Stimulated activated CD4-positive, alpha-beta T cell treated with anti-CD3 and anti-CD28 coated beads, TNF-alpha, amount 100 ng/mL, for 24 hours (primary cell): Measurements from ENCODE around the gene CCP110.
A peak's percentile ranks its signal among the peaks of the same experiment; 100 is the strongest.

Source experiments
- DNase-seq, 3 experiments: peaks; one replicate each; pipeline ENCODE4 v3.0.0-alpha.2; 2020; ENCODE audit warnings: low read depth in 3 of 3

CCP110 gene

DNA sequence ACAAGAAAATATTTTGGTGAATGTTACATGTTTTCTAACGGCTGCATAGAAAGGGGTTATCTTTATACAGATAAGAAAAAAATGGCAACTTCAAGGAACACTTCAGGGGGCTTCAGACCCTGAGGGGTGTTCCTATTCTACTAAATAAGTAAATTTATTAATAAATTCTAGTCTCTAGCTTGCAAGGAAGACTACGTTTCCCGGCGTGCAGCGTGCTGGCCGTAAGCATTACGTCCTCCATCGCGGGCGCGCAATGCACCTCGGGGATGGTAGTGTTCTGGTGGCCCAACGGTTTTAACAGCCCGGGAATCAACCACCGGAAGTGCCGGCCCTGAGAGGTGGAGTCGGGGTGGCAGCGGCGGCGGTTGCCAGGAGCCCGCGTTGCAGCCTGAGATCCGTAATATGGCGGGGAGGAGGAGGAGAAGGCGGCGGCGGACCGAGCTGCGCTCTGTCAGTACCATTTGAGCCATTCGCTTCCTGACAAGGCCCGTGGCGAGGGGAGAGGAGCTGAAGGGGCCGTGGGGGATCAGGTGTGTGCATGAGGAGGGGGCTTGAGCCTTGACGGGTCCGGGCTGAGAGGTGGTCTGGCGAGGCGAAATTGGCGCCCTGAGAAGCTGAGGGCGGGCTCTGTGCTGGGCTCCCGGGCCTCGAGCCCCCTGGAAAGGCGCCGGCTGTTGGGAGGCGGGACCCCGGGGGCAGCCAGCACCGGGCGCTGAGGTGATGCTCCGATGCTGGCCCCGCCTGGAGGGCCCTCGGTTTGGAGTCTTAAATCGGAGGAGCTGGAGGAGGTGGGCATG is at the start of gene CCP110:
Gene CCP110, plus strand, starts transcription at position 384 of the 797 bp plus-strand sequence. CDS start 3,940 bp downstream, outside the sequence.
- peak; percentile 91 to 95 (median 93) for DNase-seq

DNA sequence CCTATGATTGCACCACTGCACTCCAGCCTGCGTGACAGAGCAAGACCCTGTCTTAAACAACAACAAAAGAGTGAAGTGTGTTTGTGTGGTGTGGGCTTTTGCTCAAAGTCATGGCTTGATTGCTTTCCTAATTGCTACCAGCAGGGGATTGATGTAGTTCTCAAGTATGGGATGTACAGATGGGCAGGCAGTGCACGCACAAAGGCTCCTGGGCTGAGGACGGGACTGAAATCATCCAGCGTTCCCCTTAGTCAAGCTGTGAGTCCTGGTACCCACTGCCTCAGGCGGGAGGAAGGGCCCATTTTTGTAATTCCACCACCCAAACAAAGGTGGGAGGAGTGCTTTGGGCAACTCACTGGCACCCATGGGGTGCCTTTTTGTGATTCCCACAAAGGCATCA is 49.1 kb upstream of the CCP110 start:
- no peak for DNase-seq

- no peak for DNase-seq
These were observed 45.2 kb upstream of the CCP110 start for GRCh38 chr16:19478505-19478904.

- no peak for DNase-seq
These were observed 44.4 kb upstream of the CCP110 start for GRCh38 chr16:19479302-19479721.

DNA sequence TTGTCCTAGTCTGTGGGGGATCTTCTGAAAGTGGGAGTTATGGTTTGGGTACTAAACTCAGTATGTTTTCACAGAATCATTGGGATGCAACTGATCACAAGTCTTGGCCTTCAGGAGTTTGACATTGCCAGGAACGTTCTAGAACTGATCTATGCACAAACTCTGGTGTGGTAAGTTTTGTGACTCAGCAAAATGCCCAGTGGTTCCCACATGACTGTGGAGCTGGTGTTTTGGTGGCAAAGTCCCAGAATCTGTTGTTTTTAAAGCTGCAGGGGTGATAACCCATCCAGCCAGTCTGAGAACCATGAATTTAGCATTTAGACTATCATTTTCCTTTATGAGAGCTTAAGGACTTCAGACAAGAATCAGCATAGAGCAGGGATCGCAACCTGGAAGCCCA is 42.4 kb upstream of the CCP110 start:
- no peak for DNase-seq

- DNase-seq: no peak
These were observed 42.0 kb upstream of the CCP110 start for GRCh38 chr16:19481769-19482168.

- no peak for DNase-seq
These were observed 41.5 kb upstream of the CCP110 start for GRCh38 chr16:19482291-19482690.

GRCh38 chr16:19484096-19484495 is 39.6 kb upstream of the CCP110 start:
- DNase-seq: no peak

DNA sequence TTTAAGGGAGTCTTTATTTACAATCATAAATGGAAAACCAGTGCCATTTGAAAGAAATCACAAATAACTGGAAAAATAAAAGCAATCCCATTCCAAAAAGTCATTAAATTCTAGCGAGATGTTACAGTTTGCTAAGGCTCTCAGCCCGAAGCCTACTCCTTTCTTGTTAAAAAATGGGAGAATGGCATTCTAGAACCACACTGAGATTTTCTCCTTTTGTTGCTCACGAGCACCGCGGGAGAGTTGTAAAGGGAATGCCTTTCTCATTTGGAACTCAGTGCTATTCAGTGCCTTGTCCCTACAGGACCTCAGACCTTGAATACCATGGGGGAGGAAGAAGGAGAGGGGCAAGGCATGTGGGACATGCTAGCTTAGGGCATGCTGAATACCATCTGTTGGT is 38.1 kb upstream of the CCP110 start:
- DNase-seq: no peak

- DNase-seq: no peak
These were observed 37.7 kb upstream of the CCP110 start for GRCh38 chr16:19486051-19486450.

DNA sequence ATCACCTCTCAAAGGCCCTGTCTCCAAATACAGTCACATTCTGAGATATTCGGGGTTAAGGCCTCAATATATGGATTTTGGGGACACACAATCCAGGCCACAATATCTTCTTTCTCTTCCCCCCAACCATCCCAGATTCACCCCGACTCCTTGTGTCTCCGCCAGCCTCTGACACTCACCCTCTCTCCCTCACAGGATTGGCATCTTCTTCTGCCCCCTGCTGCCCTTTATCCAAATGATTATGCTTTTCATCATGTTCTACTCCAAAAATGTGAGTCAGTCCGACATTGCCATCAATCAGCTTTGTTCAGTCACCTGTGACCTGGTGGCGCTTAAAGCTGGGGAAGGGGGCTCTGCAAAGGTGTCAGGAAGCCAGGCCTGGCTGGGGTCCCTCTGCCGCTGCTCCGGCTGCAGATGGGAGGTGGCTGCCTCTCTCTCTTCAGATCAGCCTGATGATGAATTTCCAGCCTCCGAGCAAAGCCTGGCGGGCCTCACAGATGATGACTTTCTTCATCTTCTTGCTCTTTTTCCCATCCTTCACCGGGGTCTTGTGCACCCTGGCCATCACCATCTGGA is 36.9 kb upstream of the CCP110 start:
- DNase-seq: no peak

DNA sequence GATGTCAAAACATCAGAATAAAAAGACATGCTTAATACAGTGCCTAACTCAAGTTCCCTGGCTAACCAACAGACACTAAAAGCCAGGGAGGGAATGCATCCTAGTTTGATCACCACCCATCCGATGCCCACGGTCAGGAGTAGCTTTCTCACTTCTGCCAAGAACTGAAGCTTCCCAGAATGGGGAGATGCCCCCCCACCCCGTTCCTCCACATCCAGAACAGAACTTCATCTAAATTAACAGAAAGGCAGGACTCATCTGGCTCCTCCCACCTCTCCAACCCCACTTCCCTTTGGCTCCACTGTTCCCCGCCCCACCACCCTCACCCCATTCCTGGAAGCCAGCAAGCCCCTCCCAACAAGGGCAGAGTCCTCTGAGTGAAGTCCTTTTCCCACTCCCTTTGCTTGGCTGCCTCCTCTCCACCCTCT is 35.5 kb upstream of the CCP110 start:
- no peak for DNase-seq

- DNase-seq: no peak
These were observed 33.1 kb upstream of the CCP110 start for GRCh38 chr16:19490619-19491018.

DNA sequence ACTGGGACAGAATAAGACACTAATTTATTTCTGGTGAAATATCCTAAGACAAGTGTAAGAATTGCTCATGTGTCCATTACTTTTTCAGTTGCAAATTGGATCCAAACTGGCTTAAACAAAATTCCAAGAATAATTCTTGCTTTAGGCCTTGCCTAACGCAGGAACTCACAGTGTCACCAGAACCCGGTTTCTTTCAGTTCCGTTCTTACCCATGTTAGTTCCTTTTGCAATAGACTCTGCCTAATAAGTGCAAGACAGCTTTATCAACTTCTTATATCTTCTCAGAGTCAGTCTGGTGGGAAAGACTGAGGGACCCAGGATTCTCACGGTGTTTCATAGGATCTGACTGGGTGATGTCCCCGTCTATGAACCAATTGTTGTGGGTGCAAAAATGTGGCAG is 26.6 kb upstream of the CCP110 start:
- no peak for DNase-seq

DNA sequence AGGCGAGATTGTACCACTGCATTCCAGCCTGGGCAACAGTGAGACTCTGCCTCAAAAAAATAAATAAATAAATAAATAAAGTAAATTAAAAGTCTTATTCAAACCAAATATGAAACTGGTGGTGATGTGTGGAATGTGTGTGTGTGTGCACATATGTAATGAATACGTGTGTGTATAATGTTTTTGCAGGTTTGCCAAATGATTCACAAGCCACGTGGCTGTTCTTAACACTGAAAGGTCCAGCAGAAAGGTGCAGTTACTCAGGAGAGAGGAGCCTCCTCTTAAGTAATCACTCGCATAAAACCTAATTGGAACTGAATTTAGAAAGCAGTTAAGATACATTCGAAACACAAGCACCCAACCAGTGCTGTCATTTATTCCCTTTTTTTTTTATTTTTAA is 24.7 kb upstream of the CCP110 start:
- DNase-seq: no peak

DNA sequence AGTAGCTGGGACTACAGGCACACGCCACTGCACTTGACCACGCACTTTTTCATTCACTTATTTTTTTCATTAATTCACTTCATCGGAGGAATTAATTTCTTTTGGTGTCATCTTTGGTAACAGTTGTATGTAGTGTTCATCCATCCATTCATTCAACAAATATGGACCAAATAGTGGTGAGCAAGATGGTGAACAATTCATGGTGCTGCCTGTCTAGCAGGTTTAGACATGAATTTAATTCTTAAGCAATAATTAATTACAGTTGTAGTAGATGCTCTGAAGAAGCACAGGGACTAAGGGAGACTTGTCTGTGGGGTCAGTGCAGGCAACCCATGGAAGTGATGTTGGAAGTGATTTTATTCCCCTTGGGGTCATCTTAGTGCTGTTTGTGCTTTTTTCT is 24.3 kb upstream of the CCP110 start:
- no peak for DNase-seq

- DNase-seq: peak; percentile 42 to 58 (median 43)
These were observed 21.2 kb upstream of the CCP110 start for GRCh38 chr16:19502395-19503131.

- no peak for DNase-seq
These were observed 20.2 kb upstream of the CCP110 start for GRCh38 chr16:19503461-19504075.

- DNase-seq: no peak
These were observed 18.0 kb upstream of the CCP110 start for GRCh38 chr16:19505600-19506303.

DNA sequence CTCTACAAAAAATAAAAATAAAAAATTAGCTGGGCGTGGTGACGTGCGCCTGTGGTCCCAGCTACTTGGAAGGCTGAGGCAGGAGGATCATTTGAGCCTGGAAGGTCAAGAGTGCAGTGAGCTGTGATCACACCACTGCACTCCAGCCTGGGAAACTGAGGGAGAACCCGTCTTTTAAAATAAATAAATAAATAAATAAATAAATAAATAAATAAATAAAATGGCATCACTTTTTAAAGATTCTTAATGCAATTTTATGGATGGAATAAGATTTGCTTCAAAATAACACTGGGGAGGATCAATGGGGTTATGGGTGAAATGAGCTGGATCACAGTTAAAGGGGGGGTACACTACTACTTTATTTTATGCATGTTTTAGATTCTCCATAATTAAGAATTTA is 16.8 kb upstream of the CCP110 start:
- DNase-seq: no peak

DNA sequence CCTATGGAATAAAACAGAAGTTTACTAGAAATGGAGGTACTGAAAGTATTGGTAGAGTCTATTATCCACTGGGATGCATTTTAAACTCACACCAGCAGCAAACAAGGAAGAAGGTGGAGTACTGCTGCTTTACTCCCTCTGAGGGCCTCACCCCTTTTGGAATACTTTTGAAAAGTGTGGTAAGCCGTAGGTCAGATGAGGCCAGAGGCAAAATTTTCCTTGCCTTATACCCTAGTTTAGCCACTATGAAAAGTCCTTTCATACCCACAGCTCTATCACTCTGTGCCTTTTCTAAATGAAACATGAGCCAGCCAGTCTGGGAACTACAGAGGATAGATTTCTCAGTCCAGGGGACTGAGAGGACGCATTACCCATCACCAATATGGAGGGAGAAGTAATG is 15.9 kb upstream of the CCP110 start:
- DNase-seq: no peak

- DNase-seq: no peak
These were observed 11.4 kb upstream of the CCP110 start for GRCh38 chr16:19512297-19512696.
